OCI-LY1 (cell line): ENCODE results near the gene RUFY3.

ENCODE experiments used
- CTCF ChIP-seq: fragments of 200-600 bp; sonication (generic), shearing (Covaris generic); IDR thresholded peaks from 2 replicates; pipeline ENCODE4 v1.5.1; 2017; ENCODE audit warnings: mild to moderate bottlenecking, antibody characterized with exemption, low read length, moderate library complexity, mixed read lengths
- EZH2 ChIP-seq: fragments of 200-600 bp; sonication (generic), shearing (Covaris generic); IDR thresholded peaks from 2 replicates; pipeline ENCODE4 v1.8.0; 2017; ENCODE audit warnings: borderline replicate concordance, mixed run types, mild to moderate bottlenecking, antibody characterized with exemption, low read length, moderate library complexity, mixed read lengths

GRCh38 chr4:70778888-70779422 is 57.2 kb downstream of the RUFY3 start:
- TF ChIP-seq CTCF (no peak), EZH2 (no peak)
